ENCODE data around the gene SNX11.
A peak's percentile ranks its signal among the peaks of the same experiment; 100 is the strongest.

The SNX11 gene

GRCh38 chr17:48132385-48132784 is 24.8 kb downstream of the SNX11 start:
- H3K27ac Mint-ChIP-seq, result no peak overlapping the region
- no peak for ATAC-seq (replicated peaks)
- peaks cover 2 to 12% of the 10 kb centered on the region in 2 donors for H3K36me3 Mint-ChIP-seq
- peaks cover 0 to 6% of the 10 kb centered on the region in 2 donors for H3K4me1 Mint-ChIP-seq
- H3K4me3 Mint-ChIP-seq, result no peak overlapping the region
- DNase-seq, result no peak
- H3K27me3 Mint-ChIP-seq, result no peaks in the 10 kb centered on the region
- no peaks in the 10 kb centered on the region for H3K9me3 Mint-ChIP-seq

- no peak for ATAC-seq (replicated peaks)
Observed at GRCh38 chr17:48134912-48135480, 27.4 kb downstream of the SNX11 start.

DNA sequence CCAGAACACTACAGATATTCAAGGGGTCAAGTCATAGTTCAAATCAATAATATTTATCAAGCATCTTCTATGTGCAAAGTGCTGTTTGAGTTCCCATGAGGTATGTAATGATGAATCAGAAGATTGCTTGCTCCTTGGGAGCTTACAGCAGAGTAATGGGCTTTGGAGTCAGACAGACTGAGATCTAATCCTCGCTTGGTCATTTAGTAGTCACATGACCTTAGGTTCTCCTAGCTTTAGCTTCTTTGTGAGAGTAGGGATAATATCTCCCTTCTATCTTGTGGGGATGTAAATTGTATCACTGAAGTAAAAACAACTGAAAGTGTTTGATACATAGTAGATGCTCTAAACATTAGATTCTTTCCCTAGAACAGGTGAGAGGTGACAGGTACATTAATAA is 30.1 kb downstream of the SNX11 start:
- H3K4me3 Mint-ChIP-seq, result no peak overlapping the region
- DNase-seq, result no peak
- peaks cover 10 to 22% of the 10 kb centered on the region in 2 donors for H3K36me3 Mint-ChIP-seq
- no peaks in the 10 kb centered on the region for H3K27me3 Mint-ChIP-seq
- peaks cover 12 to 13% of the 10 kb centered on the region in 2 donors for H3K4me1 Mint-ChIP-seq
- H3K27ac Mint-ChIP-seq, result peak overlapping the region; percentile 48
- H3K9me3 Mint-ChIP-seq, result no peaks in the 10 kb centered on the region
- no peak for ATAC-seq (replicated peaks)

More at GRCh38 chr17:48134912-48135480, 27.4 kb downstream of the SNX11 start:
- no peak overlapping the region for H3K4me3 Mint-ChIP-seq
- no peaks in the 10 kb centered on the region for H3K9me3 Mint-ChIP-seq
- peaks cover 9 to 20% of the 10 kb centered on the region in 2 donors for H3K36me3 Mint-ChIP-seq
- H3K27ac Mint-ChIP-seq, result no peak overlapping the region
- no peaks in the 10 kb centered on the region for H3K27me3 Mint-ChIP-seq
- peaks cover 6 to 10% of the 10 kb centered on the region in 2 donors for H3K4me1 Mint-ChIP-seq
- DNase-seq, result no peak

DNA sequence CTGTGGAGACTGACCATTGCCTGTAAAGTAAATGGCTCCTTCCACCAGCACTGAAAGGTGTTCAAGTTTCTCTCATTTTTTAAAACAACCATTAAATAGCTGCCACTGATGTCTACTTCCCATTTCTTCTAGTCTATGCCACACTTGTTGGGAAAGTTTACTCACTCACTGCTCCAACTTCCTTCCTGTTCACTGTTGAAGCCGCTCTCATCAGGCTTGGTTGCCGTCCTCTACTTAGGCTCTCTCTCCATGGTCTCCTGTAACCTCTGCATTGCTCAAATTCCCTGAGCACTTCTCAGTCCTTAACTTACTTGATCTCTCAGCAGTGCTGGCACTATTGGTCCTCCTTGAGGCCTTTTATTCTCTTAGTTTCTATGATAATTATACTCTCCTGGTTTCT is 32.4 kb downstream of the SNX11 start:
- peaks cover 12 to 15% of the 10 kb centered on the region in 2 donors for H3K4me1 Mint-ChIP-seq
- H3K27me3 Mint-ChIP-seq, result no peaks in the 10 kb centered on the region
- ATAC-seq (replicated peaks) (peak; percentile 76 to 86), DNase-seq (no peak)
- peak overlapping the region; percentile 65 for H3K27ac Mint-ChIP-seq
- peak overlapping the region; percentile 7 to 14 for H3K4me3 Mint-ChIP-seq
- H3K36me3 Mint-ChIP-seq, result peaks cover 10 to 22% of the 10 kb centered on the region in 2 donors
- no peaks in the 10 kb centered on the region for H3K9me3 Mint-ChIP-seq

- peaks cover 12 to 18% of the 10 kb centered on the region in 2 donors for H3K4me1 Mint-ChIP-seq
- no peak overlapping the region for H3K4me3 Mint-ChIP-seq
- no peak overlapping the region for H3K27ac Mint-ChIP-seq
- ATAC-seq (replicated peaks) (no peak), DNase-seq (no peak)
- peaks cover 23 to 36% of the 10 kb centered on the region in 2 donors for H3K36me3 Mint-ChIP-seq
- no peaks in the 10 kb centered on the region for H3K27me3 Mint-ChIP-seq
- H3K9me3 Mint-ChIP-seq, result no peaks in the 10 kb centered on the region
Observed at GRCh38 chr17:48143629-48144028, 36.1 kb downstream of the SNX11 start.

GRCh38 chr17:48144231-48144630 is 36.7 kb downstream of the SNX11 start:
- Mint-ChIP-seq H3K4me3 (no peak overlapping the region), H3K4me1 (peaks cover 12 to 18% of the 10 kb centered on the region in 2 donors), H3K9me3 (no peaks in the 10 kb centered on the region), H3K36me3 (peaks cover 23 to 40% of the 10 kb centered on the region in 2 donors), H3K27ac (no peak overlapping the region), H3K27me3 (no peaks in the 10 kb centered on the region)
- ATAC-seq (replicated peaks), result no peak
- no peak for DNase-seq

GRCh38 chr17:48144976-48145798 is 37.6 kb downstream of the SNX11 start:
- Mint-ChIP-seq H3K36me3 (peaks cover 18 to 36% of the 10 kb centered on the region in 2 donors), H3K27me3 (no peaks in the 10 kb centered on the region), H3K9me3 (no peaks in the 10 kb centered on the region), H3K4me3 (no peak overlapping the region), H3K4me1 (peaks cover 4 to 11% of the 10 kb centered on the region in 2 donors), H3K27ac (no peak overlapping the region)
- ATAC-seq (replicated peaks) (no peak), DNase-seq (no peak)

- Mint-ChIP-seq H3K4me3 (no peak overlapping the region), H3K27ac (no peak overlapping the region), H3K36me3 (peaks cover 18 to 41% of the 10 kb centered on the region in 2 donors), H3K9me3 (no peaks in the 10 kb centered on the region), H3K4me1 (peaks cover 0 to 5% of the 10 kb centered on the region in 2 donors), H3K27me3 (no peaks in the 10 kb centered on the region)
- DNase-seq (no peak), ATAC-seq (replicated peaks) (no peak)
Observed at GRCh38 chr17:48148029-48148770, 40.6 kb downstream of the SNX11 start.

DNA sequence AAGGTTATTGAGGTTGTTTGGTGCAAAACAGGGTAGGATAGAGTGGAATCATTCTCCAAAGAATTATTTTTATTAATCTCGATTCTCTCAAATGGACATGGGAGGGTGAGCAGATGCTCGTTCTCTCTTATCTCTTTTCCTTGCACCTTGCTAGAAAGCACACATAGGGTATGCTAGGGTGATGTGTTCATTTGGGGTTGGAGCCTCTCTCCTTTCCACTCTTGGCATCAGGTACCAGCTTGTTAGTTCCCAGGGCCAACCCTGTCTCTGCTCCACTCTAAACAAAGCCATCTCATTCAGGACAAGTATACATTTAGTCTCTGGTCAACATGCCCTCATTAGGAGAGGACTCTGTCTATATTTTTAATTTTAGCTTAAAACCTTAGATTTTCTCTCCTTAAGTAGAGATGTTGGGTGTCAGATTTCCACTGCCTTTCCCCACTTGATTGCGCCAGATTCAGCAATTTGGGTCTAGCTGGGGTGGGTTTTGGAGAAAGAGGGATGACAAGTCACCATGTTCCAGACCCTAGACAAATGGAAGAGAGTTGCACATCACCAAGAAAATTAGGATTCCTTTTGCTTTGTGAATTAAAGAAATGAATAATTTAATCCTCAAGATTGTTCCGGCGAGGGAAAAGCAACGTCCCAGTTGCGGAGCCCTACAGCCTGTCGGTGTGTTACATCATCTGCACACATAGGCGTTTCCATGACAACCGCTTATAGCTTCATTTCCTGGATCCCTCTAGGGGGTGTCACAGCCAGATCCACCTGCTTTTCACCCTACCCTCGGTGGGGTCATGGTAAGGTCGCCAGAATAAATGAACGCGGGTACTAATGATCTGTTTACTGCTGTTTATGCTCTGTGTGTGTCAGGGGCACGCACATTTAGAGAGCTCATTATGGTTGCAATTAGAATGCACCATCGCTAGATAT is 41.6 kb downstream of the SNX11 start:
- Mint-ChIP-seq H3K27me3 (no peaks in the 10 kb centered on the region), H3K36me3 (peaks cover 16 to 41% of the 10 kb centered on the region in 2 donors), H3K27ac (no peak overlapping the region), H3K4me1 (peaks cover 0 to 4% of the 10 kb centered on the region in 2 donors), H3K4me3 (no peak overlapping the region), H3K9me3 (no peaks in the 10 kb centered on the region)
- ATAC-seq (replicated peaks), result no peak
- no peak for DNase-seq

DNA sequence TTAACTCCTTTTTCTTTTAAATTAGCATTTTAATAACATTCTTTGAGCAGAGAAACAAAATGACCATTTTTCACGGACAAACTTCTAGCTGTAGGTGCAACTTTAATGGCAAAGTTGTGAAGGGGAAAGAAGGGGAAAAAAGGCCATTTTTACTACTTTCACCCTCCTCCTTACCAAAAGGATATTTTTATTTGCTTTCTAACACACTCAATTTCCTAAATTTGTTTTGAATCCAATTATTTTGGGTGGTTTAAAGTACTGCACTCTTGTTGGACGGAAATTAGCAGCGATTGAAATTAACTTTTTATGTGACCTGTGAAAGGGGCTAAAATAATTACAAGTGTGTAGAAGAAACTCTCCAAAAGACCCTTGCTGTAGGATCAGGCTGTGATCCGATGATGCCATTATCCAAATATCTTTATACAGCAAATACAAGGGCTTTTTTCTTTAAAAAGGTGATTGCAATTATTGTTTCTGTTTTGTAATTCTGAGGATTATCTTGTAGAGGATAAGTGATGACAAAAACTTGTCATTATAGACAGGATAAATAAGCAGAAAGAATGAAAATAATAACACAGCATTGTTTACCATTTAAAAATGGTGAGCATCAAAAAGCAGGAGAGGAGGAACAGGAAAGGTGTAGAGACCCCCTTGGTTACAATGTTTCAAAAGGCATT is 42.4 kb downstream of the SNX11 start:
- no peak for DNase-seq
- no peak overlapping the region for H3K27ac Mint-ChIP-seq
- no peaks in the 10 kb centered on the region for H3K9me3 Mint-ChIP-seq

DNA sequence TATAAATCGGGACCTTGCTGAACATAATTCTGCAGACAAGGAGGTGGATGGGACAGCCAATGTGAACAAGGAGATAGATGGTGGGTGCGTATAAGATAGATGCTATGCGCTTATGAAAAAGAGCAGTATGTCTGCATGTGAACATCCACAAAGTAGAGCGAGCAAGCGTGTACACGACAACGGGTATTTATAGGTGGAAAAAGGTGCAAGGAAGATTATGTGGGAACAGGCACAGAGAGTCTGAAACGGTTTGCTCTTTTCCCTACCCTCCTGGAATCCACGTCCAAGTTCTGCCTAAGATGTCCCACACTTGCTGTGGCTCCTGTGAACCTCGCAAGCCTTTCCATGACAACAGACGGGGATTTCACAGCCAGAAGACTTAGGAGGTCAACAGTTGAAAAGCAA is 43.0 kb downstream of the SNX11 start:
- ATAC-seq (replicated peaks) (no peak), DNase-seq (no peak)
- Mint-ChIP-seq H3K27me3 (no peaks in the 10 kb centered on the region), H3K36me3 (peaks cover 15 to 45% of the 10 kb centered on the region in 2 donors), H3K4me1 (peaks cover 0 to 1% of the 10 kb centered on the region in 2 donors), H3K4me3 (no peak overlapping the region), H3K9me3 (no peaks in the 10 kb centered on the region), H3K27ac (no peak overlapping the region)

More for the DNA sequence above, 42.4 kb downstream of the SNX11 start:
- no peak for ATAC-seq (replicated peaks)
- H3K4me3 Mint-ChIP-seq, result no peak overlapping the region
- peaks cover 16 to 45% of the 10 kb centered on the region in 2 donors for H3K36me3 Mint-ChIP-seq
- peaks cover 0 to 4% of the 10 kb centered on the region in 2 donors for H3K4me1 Mint-ChIP-seq
- no peaks in the 10 kb centered on the region for H3K27me3 Mint-ChIP-seq

GRCh38 chr17:48151220-48151619 is 43.7 kb downstream of the SNX11 start:
- Mint-ChIP-seq H3K4me1 (peaks cover 0 to 1% of the 10 kb centered on the region in 2 donors), H3K27me3 (no peaks in the 10 kb centered on the region), H3K4me3 (no peak overlapping the region), H3K36me3 (peaks cover 12 to 46% of the 10 kb centered on the region in 2 donors), H3K27ac (no peak overlapping the region), H3K9me3 (no peaks in the 10 kb centered on the region)
- DNase-seq (no peak), ATAC-seq (replicated peaks) (no peak)

- DNase-seq, result no peak
- peaks cover 16 to 44% of the 10 kb centered on the region in 2 donors for H3K36me3 Mint-ChIP-seq
- H3K27ac Mint-ChIP-seq, result no peak overlapping the region
- ATAC-seq (replicated peaks), result no peak
- no peak overlapping the region for H3K4me3 Mint-ChIP-seq
- no peaks in the 10 kb centered on the region for H3K27me3 Mint-ChIP-seq
- peaks cover 0 to 1% of the 10 kb centered on the region in 2 donors for H3K4me1 Mint-ChIP-seq
- H3K9me3 Mint-ChIP-seq, result no peaks in the 10 kb centered on the region
Observed at GRCh38 chr17:48152289-48152688, 44.7 kb downstream of the SNX11 start.

Measured in stimulated activated naive B cell treated with anti-CD40 and anti-IgM and Interleukin-4, amounts not matched to agents 10 μg/mL and 1 μg/mL and 100 μg/mL, for 72 hours (primary cell).